IMR-90 (cell line): Measurements from ENCODE around the gene HHATL.

Source experiments
- BHLHE40 ChIP-seq: fragments of 150-350 bp; IDR thresholded peaks from 2 replicates; pipeline ENCODE4 v1.6.1; 2016; ENCODE audit warnings: mild to moderate bottlenecking, low read depth, low read length
- CEBPB ChIP-seq: IDR thresholded peaks from 2 replicates; pipeline ENCODE4 v1.6.1; 2012; ENCODE audit warnings: low read depth, low read length, improper control_type of control experiment
- POLR2A ChIP-seq: IDR thresholded peaks from 2 replicates; pipeline ENCODE4 v1.6.1; 2012; ENCODE audit warnings: mild to moderate bottlenecking, low read depth, low read length
- RAD21 ChIP-seq: IDR thresholded peaks from 2 replicates; pipeline ENCODE4 v1.6.1; 2012; ENCODE audit warnings: low read length, improper control_type of control experiment
- USF2 ChIP-seq: fragments of 150-350 bp; IDR thresholded peaks from 2 replicates; pipeline ENCODE4 v1.6.1; 2017; ENCODE audit warnings: mild to moderate bottlenecking, antibody characterized with exemption, low read length, low read depth
- TF ChIP-seq, protein P1 (sequence below): conservative IDR thresholded peaks from 2 replicates; pipeline ENCODE4 v1.5.1; 2012; ENCODE audit warnings: mild to moderate bottlenecking, low read depth, low read length, improper control_type of control experiment

- TF ChIP-seq, protein P1, sequence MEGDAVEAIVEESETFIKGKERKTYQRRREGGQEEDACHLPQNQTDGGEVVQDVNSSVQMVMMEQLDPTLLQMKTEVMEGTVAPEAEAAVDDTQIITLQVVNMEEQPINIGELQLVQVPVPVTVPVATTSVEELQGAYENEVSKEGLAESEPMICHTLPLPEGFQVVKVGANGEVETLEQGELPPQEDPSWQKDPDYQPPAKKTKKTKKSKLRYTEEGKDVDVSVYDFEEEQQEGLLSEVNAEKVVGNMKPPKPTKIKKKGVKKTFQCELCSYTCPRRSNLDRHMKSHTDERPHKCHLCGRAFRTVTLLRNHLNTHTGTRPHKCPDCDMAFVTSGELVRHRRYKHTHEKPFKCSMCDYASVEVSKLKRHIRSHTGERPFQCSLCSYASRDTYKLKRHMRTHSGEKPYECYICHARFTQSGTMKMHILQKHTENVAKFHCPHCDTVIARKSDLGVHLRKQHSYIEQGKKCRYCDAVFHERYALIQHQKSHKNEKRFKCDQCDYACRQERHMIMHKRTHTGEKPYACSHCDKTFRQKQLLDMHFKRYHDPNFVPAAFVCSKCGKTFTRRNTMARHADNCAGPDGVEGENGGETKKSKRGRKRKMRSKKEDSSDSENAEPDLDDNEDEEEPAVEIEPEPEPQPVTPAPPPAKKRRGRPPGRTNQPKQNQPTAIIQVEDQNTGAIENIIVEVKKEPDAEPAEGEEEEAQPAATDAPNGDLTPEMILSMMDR, result no peak
- TF ChIP-seq CEBPB, result no peak
- no peak for TF ChIP-seq USF2
- no peak for TF ChIP-seq POLR2A
- TF ChIP-seq RAD21, result no peak
- TF ChIP-seq BHLHE40, result no peak
These were observed 4.4 kb upstream of the HHATL start for GRCh38 chr3:42706721-42707619.
